ENCODE data around the gene OR51I1. TPM values are rescaled to one million over a fixed set of nuclear protein-coding genes. Genes with fewer than 3 reads are reported as not detected.

OR51I1 gene
- total RNA-seq (2014; rRNA removed; shearing (Covaris generic)): not detected in 2 replicates
- not detected in 2 replicates for polyA plus RNA-seq (2014; cell fraction: nucleus; rRNA removed)

GRCh38 chr11:5441414-5441813 is at the start of gene OR51I1:
TSS of gene OR51I1 (minus strand) at chr11:5441514. CDS start at chr11:5441514, 0 bp downstream.
- no peak for DNase-seq (ENCODE audit: extremely low read depth, low read depth)

GRCh38 chr11:5489576-5490357 is 48.5 kb upstream of the OR51I1 start:
- no peak for DNase-seq (ENCODE audit: extremely low read depth, low read depth)

- no peak for DNase-seq (ENCODE audit: extremely low read depth, low read depth)
Observed at GRCh38 chr11:5488798-5489399, 47.6 kb upstream of the OR51I1 start.

GRCh38 chr11:5488385-5488784 is 47.1 kb upstream of the OR51I1 start, which contains the start of gene OR52D1:
TSS of gene OR52D1 (plus strand) at chr11:5488685. CDS start at chr11:5488707, 22 bp downstream.
- no peak for DNase-seq (ENCODE audit: extremely low read depth, low read depth)

GRCh38 chr11:5486421-5486820 is 45.1 kb upstream of the OR51I1 start:
- no peak for DNase-seq (ENCODE audit: extremely low read depth, low read depth)

- no peak for DNase-seq (ENCODE audit: extremely low read depth, low read depth)
Observed at GRCh38 chr11:5486003-5486402, 44.7 kb upstream of the OR51I1 start.

GRCh38 chr11:5476186-5476819 is 35.0 kb upstream of the OR51I1 start:
- peak; percentile 33 for DNase-seq (ENCODE audit: extremely low read depth, low read depth)

GRCh38 chr11:5473921-5474320 is 32.6 kb upstream of the OR51I1 start:
- no peak for DNase-seq (ENCODE audit: extremely low read depth, low read depth)

GRCh38 chr11:5467527-5467926 is 26.2 kb upstream of the OR51I1 start:
- no peak for DNase-seq (ENCODE audit: extremely low read depth, low read depth)

GRCh38 chr11:5460983-5461621 is 19.8 kb upstream of the OR51I1 start:
- DNase-seq (ENCODE audit: extremely low read depth, low read depth): no peak

GRCh38 chr11:5449432-5449831 is 8.1 kb upstream of the OR51I1 start:
- no peak for DNase-seq (ENCODE audit: extremely low read depth, low read depth)

- no peak for DNase-seq (ENCODE audit: extremely low read depth, low read depth)
Observed at GRCh38 chr11:5449023-5449422, 7.7 kb upstream of the OR51I1 start, which contains the start of gene OR51I2. TSS of gene OR51I2 (plus strand) at chr11:5449323. CDS start at chr11:5453489, 4,166 bp downstream.

- DNase-seq (ENCODE audit: extremely low read depth, low read depth): no peak
Observed at GRCh38 chr11:5443835-5444393, 2.6 kb upstream of the OR51I1 start.

- DNase-seq (ENCODE audit: extremely low read depth, low read depth): no peak
Observed at GRCh38 chr11:5423131-5423530, 18.2 kb downstream of the OR51I1 start.

- no peak for DNase-seq (ENCODE audit: extremely low read depth, low read depth)
Observed at GRCh38 chr11:5421811-5422210, 19.5 kb downstream of the OR51I1 start, which contains the start of gene OR51Q1. TSS of gene OR51Q1 (plus strand) at chr11:5422111. CDS start at chr11:5422201, 90 bp downstream.

- no peak for DNase-seq (ENCODE audit: extremely low read depth, low read depth)
Observed at GRCh38 chr11:5420993-5421392, 20.3 kb downstream of the OR51I1 start.

- DNase-seq (ENCODE audit: extremely low read depth, low read depth): no peak
Observed at GRCh38 chr11:5405173-5405572, 36.1 kb downstream of the OR51I1 start.

- no peak for DNase-seq (ENCODE audit: extremely low read depth, low read depth)
Observed at GRCh38 chr11:5398936-5399335, 42.4 kb downstream of the OR51I1 start.

GRCh38 chr11:5394091-5394490 is 47.2 kb downstream of the OR51I1 start:
- no peak for DNase-seq (ENCODE audit: extremely low read depth, low read depth)

All from NCI-H460 (cell line).